GM12892 (cell line): ENCODE measurements around the gene TMEM170B.

Source experiments
- DNase-seq: peaks from one replicate; pipeline ENCODE4 v3.0.0; 2011; ENCODE audit not compliant: insufficient read length
- FAIRE-seq: peaks from 2 replicates; lab custom pipeline; 2011; peaks lifted over from hg19 to GRCh38; lab: Jason Lieb, UNC
- POLR2A ChIP-seq: IDR thresholded peaks from 2 replicates; pipeline ENCODE4 v1.6.1; 2011; ENCODE audit warnings: low read depth, low read length, control low read depth
- POLR2AphosphoS5 ChIP-seq: IDR thresholded peaks from 2 replicates; pipeline ENCODE4 v1.6.1; 2011; ENCODE audit warnings: low read depth, low read length, control low read depth
- TAF1 ChIP-seq: IDR thresholded peaks from 2 replicates; pipeline ENCODE4 v1.6.1; 2011; ENCODE audit warnings: low read depth, mild to moderate bottlenecking, control low read depth, low read length, borderline replicate concordance

The TMEM170B gene

DNA sequence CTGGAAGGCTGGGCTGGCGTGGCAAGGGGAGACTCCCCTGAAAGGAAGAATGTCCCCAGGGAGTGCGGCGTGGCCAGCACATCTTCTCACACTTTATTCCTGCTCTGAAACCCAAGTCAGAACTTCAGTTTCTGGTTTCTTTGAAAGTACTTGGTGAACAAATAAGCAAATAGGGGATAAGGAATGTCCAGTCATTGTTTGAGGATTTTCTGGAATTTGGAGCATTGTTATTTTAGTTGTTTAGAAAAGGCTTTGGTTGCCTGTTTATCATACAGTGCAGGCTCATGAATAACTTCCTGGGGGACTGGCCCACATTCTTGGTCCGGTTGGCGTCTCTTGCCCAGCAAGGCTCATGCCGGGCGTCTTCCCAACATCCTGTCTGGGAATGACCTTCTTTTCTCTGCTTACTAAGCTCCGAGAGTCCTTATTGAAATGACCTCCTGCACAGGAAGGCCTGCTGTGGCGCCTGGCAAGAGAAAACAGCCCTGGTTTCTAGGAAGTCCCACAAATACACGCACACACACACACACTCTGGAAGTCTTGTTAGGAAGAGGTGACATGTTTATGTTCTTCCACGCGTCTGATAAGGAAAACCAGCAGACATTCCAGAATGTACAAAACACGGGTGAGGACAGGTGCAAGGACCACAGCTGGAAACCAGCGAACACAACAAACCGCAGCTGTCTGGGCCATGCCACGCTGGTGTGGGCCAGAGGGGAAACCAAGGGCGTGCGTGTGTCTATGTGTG, 71.9 kb downstream of the TMEM170B start:
- FAIRE-seq (no peak), DNase-seq (no peak)
- no peak for TF ChIP-seq TAF1
- no peak for TF ChIP-seq POLR2AphosphoS5
- TF ChIP-seq POLR2A, result no peak

DNA sequence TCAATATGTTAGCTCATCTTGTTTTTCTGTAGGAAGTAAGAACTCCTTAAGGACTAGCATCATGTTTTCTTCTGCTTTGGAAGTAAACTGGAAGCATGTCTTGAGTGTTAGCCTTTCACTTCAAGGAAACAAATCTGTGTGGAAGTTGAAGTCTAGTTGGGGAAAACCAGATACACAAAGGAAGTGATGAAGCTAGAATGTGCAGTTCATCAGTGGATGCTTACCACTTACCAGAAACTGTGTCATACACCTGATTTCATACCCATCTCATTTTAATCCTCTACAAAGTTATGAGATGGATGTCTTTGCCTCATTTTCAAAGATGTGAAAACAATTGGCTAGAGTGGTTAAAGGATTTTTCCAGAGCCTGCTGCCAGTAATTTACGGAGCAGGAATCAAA, 75.8 kb downstream of the TMEM170B start:
- FAIRE-seq (no peak), DNase-seq (no peak)
- TF ChIP-seq POLR2AphosphoS5 (no peak), POLR2A (no peak), TAF1 (no peak)

DNA sequence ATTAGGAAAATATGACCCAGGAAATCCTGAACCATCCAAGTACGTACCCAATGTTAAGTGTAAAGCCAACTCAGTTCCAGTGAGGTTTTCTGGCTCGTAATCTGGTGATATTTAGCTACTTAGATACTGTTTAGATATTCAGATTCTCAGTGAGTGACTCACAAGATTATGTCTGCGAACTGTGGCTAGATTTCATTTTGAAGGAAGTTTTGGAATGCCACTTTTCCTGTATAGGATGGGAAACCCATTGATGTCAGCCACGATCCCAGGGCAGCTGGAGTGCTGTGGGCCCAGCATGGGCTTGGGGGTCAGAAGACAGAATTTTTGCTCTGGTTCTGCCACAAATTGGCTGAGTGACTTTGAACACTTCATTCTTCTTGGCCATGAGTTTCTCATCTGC, 76.3 kb downstream of the TMEM170B start:
- FAIRE-seq, result no peak
- TF ChIP-seq POLR2A, result no peak
- TF ChIP-seq TAF1, result no peak
- TF ChIP-seq POLR2AphosphoS5, result no peak
- DNase-seq, result no peak

DNA sequence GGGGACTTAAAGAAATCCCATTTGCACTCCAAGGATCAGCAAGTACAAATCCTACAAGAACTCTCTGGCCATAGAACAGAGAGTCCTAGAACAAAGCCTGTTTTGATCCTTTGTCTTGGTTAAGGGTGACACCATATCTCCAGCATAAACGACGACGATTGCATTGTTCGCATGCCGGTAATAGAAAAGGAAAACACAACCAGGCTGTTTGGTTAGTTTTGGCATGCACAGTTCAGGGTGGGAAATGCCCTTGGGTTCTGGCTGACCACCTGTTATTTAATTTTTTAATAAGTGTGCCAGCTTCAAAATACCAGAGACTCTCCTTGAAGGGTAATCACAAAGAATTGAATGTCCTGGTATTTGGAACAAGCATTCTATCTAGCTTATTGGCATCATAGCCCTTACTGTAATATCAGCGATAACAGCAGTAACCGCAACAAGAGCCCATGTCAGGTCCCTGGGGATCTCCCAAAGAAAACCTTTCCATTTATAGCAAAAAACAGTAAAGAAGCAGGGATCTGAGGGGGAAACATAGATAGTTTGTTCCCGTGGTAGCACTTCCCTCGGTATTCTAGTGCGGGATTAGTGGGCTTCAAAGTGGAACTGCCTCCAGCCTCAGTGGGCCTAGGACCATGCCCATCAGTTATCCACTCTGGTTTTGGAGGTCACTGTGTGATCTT, 77.1 kb downstream of the TMEM170B start:
- TF ChIP-seq POLR2A, result no peak
- TF ChIP-seq TAF1, result no peak
- TF ChIP-seq POLR2AphosphoS5, result no peak

DNA sequence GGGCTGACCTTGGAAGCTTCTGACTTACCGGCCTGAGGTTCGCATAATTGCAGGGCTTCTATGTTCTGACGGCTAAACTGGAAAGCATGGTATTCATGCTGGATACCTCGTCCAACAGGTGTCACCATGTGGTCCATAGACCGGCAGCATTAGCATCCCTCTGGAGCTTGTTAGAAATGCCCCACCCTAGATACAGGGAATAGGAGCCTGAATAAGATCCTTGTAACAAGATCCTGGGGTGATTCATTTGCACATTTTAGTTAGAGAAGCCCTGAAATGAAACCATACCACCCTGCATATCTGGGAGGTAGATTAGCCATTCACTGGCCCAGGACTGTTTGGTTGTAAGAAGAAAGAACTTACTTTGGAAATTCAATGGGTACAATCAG, 77.7 kb downstream of the TMEM170B start:
- DNase-seq (no peak), FAIRE-seq (no peak)
- no peak for TF ChIP-seq TAF1
- TF ChIP-seq POLR2AphosphoS5, result no peak
- no peak for TF ChIP-seq POLR2A

More for the DNA sequence above, 77.1 kb downstream of the TMEM170B start:
- no peak for FAIRE-seq
- no peak for DNase-seq

DNA sequence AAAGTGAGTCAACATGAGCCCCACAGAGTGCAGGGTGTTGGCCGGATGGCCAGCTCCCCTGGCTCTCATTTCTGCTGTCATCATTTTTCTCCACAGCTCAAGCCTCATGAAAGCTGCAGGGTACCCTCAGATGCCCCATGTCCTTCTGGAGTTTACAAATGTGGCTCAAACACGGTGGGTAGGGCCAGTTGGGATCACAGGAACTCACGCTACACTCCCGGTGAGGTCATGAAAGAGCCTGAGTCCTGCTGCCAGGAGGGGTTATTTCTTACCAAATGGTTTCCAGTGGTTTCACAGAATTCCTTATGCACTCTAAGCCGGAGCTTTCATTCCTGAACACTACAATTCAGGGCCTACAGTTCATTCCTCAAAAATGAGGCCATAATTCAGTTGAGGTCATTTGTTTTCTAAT, 78.7 kb downstream of the TMEM170B start:
- FAIRE-seq (no peak), DNase-seq (no peak)
- TF ChIP-seq POLR2A, result no peak
- no peak for TF ChIP-seq POLR2AphosphoS5
- TF ChIP-seq TAF1, result no peak

DNA sequence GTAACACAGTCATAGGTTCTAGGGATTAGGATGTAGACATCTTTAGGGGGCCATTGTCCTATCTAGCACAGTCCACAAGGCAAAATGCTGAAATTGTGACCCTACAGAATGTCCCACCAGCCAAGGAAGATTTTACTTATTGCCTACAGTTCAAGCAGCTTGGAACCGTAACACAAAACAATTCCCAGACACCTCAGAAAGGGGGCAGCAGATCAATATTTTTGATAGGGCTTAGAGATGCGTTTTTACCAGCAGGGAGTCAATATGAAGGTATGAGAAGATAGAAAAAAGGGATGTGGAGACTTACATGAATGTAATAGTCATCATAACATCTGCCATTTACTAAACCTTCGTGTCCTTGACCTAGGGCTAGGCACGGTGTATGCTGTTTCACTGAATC, 81.0 kb downstream of the TMEM170B start:
- FAIRE-seq (peak; percentile 74), DNase-seq (no peak)
- TF ChIP-seq TAF1, result no peak

DNA sequence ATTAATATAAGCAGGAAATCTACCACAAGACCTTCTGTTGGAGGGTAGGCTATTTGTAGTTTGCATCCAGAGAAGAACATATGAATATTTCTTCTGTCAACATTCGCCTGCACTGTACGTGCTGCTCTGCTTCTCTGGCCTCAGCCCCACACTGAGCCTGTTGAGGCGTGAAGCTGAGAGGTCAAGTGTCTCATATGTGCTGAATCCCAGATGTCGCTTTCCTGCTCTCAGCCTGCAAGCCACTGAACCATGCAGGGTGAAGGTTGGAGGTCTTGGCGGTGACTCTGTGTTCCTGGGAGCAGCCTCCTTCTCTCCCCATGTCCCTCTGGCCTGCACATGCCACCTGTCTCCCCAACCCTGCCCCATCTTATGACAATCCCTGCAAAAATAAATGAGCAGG, 83.6 kb downstream of the TMEM170B start:
- TF ChIP-seq TAF1, result no peak
- no peak for FAIRE-seq
- DNase-seq, result no peak

DNA sequence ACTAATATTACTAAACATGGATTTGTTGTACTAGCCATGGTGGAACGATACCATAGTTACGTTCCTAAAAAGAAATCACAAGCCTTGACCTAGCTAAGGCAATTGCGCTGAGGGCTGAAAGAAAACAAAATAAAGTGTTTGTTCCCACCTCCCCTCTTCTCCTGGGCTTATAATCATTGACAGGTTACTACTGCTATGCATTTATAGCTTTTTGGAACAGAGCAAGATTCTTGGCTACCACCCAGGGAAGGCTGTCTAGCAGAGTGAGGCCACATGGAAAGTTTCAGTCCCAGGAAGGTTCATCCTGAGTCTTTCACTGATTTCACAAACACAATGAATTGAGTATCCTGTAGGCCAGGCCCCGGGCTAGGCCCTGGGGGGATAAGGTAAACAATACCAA, 84.6 kb downstream of the TMEM170B start:
- FAIRE-seq (no peak), DNase-seq (no peak)
- no peak for TF ChIP-seq POLR2A

DNA sequence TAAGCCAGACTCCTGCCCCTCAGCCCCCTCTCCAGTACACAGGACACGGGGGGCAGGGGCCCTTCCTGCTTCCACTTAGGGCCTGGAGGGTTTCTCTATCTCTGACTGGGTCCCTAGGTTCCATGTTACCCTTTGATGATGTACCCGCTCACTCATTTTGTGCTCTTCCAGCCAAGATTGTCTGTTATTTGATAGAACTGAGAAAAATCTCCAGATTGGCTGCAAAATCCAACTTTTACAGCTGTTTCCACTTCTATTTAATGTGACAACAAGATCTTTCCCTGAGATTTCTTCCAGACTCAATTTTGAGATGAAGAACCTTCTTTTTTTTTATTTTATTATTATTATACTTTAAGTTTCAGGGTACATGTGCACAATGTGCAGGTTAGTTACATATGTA, 85.7 kb downstream of the TMEM170B start:
- FAIRE-seq (no peak), DNase-seq (no peak)
- TF ChIP-seq TAF1 (no peak), POLR2AphosphoS5 (no peak), POLR2A (no peak)

DNA sequence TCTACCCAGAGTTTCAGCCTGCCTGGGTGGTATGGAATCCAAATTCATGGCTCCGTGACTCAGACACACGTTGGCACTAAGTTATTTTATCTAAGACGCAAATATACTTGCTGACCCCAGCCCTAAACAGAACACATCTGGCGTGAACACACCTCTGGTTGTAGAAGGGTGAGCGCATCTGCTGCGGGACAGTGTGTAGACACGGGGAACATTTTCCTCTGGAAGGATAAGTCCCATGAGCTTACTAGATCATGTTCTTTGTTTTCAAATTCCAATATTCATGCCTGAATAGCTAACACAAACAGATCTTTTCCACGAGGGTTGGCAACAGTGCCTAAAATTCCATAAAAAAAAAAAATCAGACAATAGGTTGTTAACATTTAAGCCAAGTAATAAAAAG, 87.8 kb downstream of the TMEM170B start:
- TF ChIP-seq TAF1 (no peak), POLR2AphosphoS5 (no peak), POLR2A (no peak)
- DNase-seq (no peak), FAIRE-seq (no peak)

DNA sequence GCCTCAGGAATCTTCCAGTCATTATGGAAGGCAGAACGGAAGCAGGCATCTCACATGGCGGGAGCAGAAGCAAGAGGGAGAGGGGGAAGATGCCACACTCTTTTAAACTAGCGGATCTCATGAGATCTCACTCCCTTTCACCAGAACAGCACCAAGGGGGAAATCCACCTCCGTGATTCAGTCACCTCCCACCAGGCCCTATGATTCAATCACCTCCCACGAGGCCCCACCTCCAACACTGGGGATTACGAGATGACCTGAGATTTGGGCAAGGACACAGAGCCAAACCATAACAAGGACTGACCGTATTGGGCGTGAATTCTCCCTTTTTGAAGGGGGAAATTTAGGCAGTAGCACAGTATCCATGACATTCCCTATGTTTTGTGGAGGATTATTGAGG, 88.8 kb downstream of the TMEM170B start:
- no peak for TF ChIP-seq POLR2A
- TF ChIP-seq POLR2AphosphoS5, result no peak
- no peak for TF ChIP-seq TAF1
- DNase-seq, result no peak
- no peak for FAIRE-seq
